ENCODE measurements around the gene LRRK1. TPM values are rescaled to one million over a fixed set of nuclear protein-coding genes. Genes with fewer than 3 reads are reported as not detected.
A peak's percentile ranks its signal among the peaks of the same experiment; 100 is the strongest.

Gene LRRK1
- total and polyA plus RNA-seq, 2 experiments from 2014 or later: 2.6 to 4.5 TPM

DNA sequence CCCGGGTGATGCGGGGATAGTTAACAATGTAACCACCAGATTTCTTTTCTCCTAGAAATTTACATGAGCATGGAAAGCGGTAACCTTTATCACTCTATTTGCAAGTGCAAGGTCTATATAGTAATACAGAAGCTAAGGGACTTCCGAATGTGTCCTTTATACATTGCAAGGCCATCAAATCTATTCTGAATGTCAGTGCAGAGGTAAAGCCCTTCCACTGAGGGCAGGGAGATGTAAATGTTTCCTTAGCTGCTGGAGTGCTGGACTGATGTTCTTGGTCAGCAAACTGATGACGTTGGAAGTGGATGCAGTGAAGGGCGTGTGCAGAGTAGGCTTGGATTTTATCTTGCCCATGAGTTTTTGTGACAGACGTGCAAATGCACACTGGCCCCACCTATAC lies 33.3 kb upstream of the LRRK1 start:
- H3K9me2 ChIP-seq (ENCODE audit: insufficient read depth): no peaks in the 10 kb centered on the region
- H3K27me3 ChIP-seq (ENCODE audit: insufficient read depth): peaks cover 36% of the 10 kb centered on the region
- H3K4me1 Mint-ChIP-seq: peaks cover 22% of the 10 kb centered on the region

More for the DNA sequence above, 33.3 kb upstream of the LRRK1 start:
- Histone ChIP-seq H3K79me2 (replicated peaks; ENCODE audit: insufficient read depth) (no peaks in the 10 kb centered on the region), H3K27ac (ENCODE audit: low read depth) (no peak overlapping the region), H3F3A (replicated peaks; ENCODE audit: low read depth) (peaks cover 7% of the 10 kb centered on the region; the same call in 1 of the 2 replicates), H3K36me3 (ENCODE audit: insufficient read depth) (no peaks in the 10 kb centered on the region), H3K4me2 (0 out of 2 replicates have a peak overlapping the region, but pooled peaks have one; percentile 48), H3K4me1 (ENCODE audit: insufficient read depth) (peaks cover 16% of the 10 kb centered on the region), H4K20me1 (replicated peaks; ENCODE audit: insufficient read depth) (no peaks in the 10 kb centered on the region), H3K4me3 (no peak overlapping the region), H2AFZ (no peak overlapping the region)
- H3K9me3 Mint-ChIP-seq: no peaks in the 10 kb centered on the region
- H3K4me3 Mint-ChIP-seq: no peak overlapping the region
- no peak overlapping the region for H3K27ac Mint-ChIP-seq
- TF ChIP-seq STAT1 (IDR thresholded peaks at IDR 0.05; ENCODE audit: unreplicated experiment): no peak
- TF ChIP-seq, protein P1, sequence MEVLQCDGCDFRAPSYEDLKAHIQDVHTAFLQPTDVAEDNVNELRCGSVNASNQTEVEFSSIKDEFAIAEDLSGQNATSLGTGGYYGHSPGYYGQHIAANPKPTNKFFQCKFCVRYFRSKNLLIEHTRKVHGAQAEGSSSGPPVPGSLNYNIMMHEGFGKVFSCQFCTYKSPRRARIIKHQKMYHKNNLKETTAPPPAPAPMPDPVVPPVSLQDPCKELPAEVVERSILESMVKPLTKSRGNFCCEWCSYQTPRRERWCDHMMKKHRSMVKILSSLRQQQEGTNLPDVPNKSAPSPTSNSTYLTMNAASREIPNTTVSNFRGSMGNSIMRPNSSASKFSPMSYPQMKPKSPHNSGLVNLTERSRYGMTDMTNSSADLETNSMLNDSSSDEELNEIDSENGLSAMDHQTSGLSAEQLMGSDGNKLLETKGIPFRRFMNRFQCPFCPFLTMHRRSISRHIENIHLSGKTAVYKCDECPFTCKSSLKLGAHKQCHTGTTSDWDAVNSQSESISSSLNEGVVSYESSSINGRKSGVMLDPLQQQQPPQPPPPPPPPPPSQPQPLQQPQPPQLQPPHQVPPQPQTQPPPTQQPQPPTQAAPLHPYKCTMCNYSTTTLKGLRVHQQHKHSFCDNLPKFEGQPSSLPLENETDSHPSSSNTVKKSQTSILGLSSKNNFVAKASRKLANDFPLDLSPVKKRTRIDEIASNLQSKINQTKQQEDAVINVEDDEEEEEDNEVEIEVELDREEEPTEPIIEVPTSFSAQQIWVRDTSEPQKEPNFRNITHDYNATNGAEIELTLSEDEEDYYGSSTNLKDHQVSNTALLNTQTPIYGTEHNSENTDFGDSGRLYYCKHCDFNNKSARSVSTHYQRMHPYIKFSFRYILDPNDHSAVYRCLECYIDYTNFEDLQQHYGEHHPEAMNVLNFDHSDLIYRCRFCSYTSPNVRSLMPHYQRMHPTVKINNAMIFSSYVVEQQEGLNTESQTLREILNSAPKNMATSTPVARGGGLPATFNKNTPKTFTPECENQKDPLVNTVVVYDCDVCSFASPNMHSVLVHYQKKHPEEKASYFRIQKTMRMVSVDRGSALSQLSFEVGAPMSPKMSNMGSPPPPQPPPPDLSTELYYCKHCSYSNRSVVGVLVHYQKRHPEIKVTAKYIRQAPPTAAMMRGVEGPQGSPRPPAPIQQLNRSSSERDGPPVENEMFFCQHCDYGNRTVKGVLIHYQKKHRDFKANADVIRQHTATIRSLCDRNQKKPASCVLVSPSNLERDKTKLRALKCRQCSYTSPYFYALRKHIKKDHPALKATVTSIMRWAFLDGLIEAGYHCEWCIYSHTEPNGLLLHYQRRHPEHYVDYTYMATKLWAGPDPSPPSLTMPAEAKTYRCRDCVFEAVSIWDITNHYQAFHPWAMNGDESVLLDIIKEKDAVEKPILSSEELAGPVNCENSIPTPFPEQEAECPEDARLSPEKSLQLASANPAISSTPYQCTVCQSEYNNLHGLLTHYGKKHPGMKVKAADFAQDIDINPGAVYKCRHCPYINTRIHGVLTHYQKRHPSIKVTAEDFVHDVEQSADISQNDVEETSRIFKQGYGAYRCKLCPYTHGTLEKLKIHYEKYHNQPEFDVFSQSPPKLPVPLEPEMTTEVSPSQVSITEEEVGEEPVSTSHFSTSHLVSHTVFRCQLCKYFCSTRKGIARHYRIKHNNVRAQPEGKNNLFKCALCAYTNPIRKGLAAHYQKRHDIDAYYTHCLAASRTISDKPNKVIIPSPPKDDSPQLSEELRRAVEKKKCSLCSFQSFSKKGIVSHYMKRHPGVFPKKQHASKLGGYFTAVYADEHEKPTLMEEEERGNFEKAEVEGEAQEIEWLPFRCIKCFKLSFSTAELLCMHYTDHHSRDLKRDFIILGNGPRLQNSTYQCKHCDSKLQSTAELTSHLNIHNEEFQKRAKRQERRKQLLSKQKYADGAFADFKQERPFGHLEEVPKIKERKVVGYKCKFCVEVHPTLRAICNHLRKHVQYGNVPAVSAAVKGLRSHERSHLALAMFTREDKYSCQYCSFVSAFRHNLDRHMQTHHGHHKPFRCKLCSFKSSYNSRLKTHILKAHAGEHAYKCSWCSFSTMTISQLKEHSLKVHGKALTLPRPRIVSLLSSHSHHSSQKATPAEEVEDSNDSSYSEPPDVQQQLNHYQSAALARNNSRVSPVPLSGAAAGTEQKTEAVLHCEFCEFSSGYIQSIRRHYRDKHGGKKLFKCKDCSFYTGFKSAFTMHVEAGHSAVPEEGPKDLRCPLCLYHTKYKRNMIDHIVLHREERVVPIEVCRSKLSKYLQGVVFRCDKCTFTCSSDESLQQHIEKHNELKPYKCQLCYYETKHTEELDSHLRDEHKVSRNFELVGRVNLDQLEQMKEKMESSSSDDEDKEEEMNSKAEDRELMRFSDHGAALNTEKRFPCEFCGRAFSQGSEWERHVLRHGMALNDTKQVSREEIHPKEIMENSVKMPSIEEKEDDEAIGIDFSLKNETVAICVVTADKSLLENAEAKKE (CRISPR knock-in tag; IDR thresholded peaks at IDR 0.05): no peak
- TF ChIP-seq EZH2phosphoT487 (IDR thresholded peaks at IDR 0.05; ENCODE audit: unreplicated experiment): no peak
- TF ChIP-seq ZNF331 (CRISPR knock-in tag; IDR thresholded peaks at IDR 0.05; ENCODE audit: low read depth): no peak
- TF ChIP-seq, protein P2, sequence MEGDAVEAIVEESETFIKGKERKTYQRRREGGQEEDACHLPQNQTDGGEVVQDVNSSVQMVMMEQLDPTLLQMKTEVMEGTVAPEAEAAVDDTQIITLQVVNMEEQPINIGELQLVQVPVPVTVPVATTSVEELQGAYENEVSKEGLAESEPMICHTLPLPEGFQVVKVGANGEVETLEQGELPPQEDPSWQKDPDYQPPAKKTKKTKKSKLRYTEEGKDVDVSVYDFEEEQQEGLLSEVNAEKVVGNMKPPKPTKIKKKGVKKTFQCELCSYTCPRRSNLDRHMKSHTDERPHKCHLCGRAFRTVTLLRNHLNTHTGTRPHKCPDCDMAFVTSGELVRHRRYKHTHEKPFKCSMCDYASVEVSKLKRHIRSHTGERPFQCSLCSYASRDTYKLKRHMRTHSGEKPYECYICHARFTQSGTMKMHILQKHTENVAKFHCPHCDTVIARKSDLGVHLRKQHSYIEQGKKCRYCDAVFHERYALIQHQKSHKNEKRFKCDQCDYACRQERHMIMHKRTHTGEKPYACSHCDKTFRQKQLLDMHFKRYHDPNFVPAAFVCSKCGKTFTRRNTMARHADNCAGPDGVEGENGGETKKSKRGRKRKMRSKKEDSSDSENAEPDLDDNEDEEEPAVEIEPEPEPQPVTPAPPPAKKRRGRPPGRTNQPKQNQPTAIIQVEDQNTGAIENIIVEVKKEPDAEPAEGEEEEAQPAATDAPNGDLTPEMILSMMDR (conservative IDR thresholded peaks at IDR 0.05; ENCODE audit: low read depth in 2 of 2): no peak
- TF ChIP-seq, protein P3, sequence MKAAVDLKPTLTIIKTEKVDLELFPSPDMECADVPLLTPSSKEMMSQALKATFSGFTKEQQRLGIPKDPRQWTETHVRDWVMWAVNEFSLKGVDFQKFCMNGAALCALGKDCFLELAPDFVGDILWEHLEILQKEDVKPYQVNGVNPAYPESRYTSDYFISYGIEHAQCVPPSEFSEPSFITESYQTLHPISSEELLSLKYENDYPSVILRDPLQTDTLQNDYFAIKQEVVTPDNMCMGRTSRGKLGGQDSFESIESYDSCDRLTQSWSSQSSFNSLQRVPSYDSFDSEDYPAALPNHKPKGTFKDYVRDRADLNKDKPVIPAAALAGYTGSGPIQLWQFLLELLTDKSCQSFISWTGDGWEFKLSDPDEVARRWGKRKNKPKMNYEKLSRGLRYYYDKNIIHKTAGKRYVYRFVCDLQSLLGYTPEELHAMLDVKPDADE (IDR thresholded peaks at IDR 0.05): no peak
- no peak for TF ChIP-seq ZNF114 (CRISPR knock-in tag; IDR thresholded peaks at IDR 0.05)
- no peak for TF ChIP-seq NANOG (IDR thresholded peaks at IDR 0.05; ENCODE audit: borderline replicate concordance)
- no peak for TF ChIP-seq JUNB (IDR thresholded peaks at IDR 0.05; ENCODE audit: unreplicated experiment)
- no peak for TF ChIP-seq POLR2AphosphoS5 (IDR thresholded peaks at IDR 0.05; ENCODE audit: low read depth)
- TF ChIP-seq, protein P4, sequence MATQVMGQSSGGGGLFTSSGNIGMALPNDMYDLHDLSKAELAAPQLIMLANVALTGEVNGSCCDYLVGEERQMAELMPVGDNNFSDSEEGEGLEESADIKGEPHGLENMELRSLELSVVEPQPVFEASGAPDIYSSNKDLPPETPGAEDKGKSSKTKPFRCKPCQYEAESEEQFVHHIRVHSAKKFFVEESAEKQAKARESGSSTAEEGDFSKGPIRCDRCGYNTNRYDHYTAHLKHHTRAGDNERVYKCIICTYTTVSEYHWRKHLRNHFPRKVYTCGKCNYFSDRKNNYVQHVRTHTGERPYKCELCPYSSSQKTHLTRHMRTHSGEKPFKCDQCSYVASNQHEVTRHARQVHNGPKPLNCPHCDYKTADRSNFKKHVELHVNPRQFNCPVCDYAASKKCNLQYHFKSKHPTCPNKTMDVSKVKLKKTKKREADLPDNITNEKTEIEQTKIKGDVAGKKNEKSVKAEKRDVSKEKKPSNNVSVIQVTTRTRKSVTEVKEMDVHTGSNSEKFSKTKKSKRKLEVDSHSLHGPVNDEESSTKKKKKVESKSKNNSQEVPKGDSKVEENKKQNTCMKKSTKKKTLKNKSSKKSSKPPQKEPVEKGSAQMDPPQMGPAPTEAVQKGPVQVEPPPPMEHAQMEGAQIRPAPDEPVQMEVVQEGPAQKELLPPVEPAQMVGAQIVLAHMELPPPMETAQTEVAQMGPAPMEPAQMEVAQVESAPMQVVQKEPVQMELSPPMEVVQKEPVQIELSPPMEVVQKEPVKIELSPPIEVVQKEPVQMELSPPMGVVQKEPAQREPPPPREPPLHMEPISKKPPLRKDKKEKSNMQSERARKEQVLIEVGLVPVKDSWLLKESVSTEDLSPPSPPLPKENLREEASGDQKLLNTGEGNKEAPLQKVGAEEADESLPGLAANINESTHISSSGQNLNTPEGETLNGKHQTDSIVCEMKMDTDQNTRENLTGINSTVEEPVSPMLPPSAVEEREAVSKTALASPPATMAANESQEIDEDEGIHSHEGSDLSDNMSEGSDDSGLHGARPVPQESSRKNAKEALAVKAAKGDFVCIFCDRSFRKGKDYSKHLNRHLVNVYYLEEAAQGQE (IDR thresholded peaks at IDR 0.05; ENCODE audit: unreplicated experiment): no peak
- no peak for TF ChIP-seq CREB1 (CRISPR knock-in tag; IDR thresholded peaks at IDR 0.05; ENCODE audit: low read depth)
- TF ChIP-seq EZH2 (IDR thresholded peaks at IDR 0.05; ENCODE audit: low read depth, unreplicated experiment): no peak
- H3K36me3 Mint-ChIP-seq (ENCODE audit: low read depth): no peaks in the 10 kb centered on the region; the same call in 2 of the 3 replicates
- ATAC-seq (no peak), DNase-seq (ENCODE audit: low spot score) (no peak)
- H3K27me3 Mint-ChIP-seq (ENCODE audit: insufficient read depth, low read depth, poor library complexity): peaks cover 33% of the 10 kb centered on the region

Measured in GM23338 (cell line).